Measurements from ENCODE around the gene CSTF1.

DNA sequence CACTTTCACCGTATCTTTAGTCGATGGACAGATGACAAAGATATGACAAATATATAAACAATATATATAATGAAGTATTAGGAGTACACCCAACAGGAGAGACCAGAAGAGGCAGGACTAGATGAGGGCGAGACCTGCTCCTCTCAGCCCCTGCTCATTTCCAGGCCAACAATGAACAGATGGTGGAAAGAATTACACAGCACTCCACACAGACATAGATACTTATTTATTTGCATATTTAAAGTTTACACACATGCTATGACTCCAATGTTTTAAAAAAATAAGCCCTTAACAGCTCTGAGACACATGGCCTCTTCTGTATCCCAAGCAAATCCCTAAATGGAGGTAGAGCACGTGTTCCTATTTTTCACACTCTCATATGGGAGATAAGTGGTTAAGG is 23.3 kb upstream of the CSTF1 start:
- no peak for TF ChIP-seq ARNTL (CRISPR knock-in tag; IDR thresholded peaks at IDR 0.05; ENCODE audit: borderline replicate concordance, low read depth)
- TF ChIP-seq ESRRG (CRISPR knock-in tag; IDR thresholded peaks at IDR 0.05) = no peak
- TF ChIP-seq, protein P1, sequence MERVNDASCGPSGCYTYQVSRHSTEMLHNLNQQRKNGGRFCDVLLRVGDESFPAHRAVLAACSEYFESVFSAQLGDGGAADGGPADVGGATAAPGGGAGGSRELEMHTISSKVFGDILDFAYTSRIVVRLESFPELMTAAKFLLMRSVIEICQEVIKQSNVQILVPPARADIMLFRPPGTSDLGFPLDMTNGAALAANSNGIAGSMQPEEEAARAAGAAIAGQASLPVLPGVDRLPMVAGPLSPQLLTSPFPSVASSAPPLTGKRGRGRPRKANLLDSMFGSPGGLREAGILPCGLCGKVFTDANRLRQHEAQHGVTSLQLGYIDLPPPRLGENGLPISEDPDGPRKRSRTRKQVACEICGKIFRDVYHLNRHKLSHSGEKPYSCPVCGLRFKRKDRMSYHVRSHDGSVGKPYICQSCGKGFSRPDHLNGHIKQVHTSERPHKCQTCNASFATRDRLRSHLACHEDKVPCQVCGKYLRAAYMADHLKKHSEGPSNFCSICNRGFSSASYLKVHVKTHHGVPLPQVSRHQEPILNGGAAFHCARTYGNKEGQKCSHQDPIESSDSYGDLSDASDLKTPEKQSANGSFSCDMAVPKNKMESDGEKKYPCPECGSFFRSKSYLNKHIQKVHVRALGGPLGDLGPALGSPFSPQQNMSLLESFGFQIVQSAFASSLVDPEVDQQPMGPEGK (CRISPR knock-in tag; IDR thresholded peaks at IDR 0.05; ENCODE audit: borderline replicate concordance) = no peak
